ENCODE measurements around the gene MANSC1.
"Not testable (repeated sequence)": the region's sequence is repeated elsewhere in the genome, so short reads cannot be mapped to it uniquely, and the experiment has no call there.

The MANSC1 gene

GRCh38 chr12:12323591-12323990 lies 26.5 kb downstream of the MANSC1 start:
- peaks cover 2% of the 10 kb centered on the region for H3K36me3 Mint-ChIP-seq
- H3K9me3 Mint-ChIP-seq: no peaks in the 10 kb centered on the region
- peaks cover 10% of the 10 kb centered on the region for H3K27me3 Mint-ChIP-seq
- DNase-seq (ENCODE audit: low spot score in 2 of 2) (no peak), ATAC-seq (ENCODE audit: low read depth) (no peak)
- no peak overlapping the region for H3K27ac Mint-ChIP-seq
- peaks cover 3% of the 10 kb centered on the region for H3K4me1 Mint-ChIP-seq
- H3K4me3 Mint-ChIP-seq: no peak overlapping the region

- H3K9me3 Mint-ChIP-seq: no peaks in the 10 kb centered on the region
- DNase-seq (ENCODE audit: low spot score in 2 of 2) (no peak), ATAC-seq (ENCODE audit: low read depth) (no peak)
- H3K4me1 Mint-ChIP-seq: peaks cover 3% of the 10 kb centered on the region
- no peak overlapping the region for H3K27ac Mint-ChIP-seq
- H3K4me3 Mint-ChIP-seq: no peak overlapping the region
- peaks cover 2% of the 10 kb centered on the region for H3K36me3 Mint-ChIP-seq
- H3K27me3 Mint-ChIP-seq: peaks cover 10% of the 10 kb centered on the region
Observed at GRCh38 chr12:12323118-12323517, 26.9 kb downstream of the MANSC1 start.

GRCh38 chr12:12319451-12320183 lies 30.4 kb downstream of the MANSC1 start:
- no peak for DNase-seq (ENCODE audit: low spot score in 2 of 2)
- Mint-ChIP-seq H3K4me3 (no peak overlapping the region), H3K36me3 (peaks cover 2% of the 10 kb centered on the region), H3K4me1 (no peaks in the 10 kb centered on the region), H3K27me3 (peaks cover 10% of the 10 kb centered on the region), H3K9me3 (no peaks in the 10 kb centered on the region), H3K27ac (no peak overlapping the region)
- no peak for ATAC-seq (ENCODE audit: low read depth)

- no peaks in the 10 kb centered on the region for H3K4me1 Mint-ChIP-seq
- no peak overlapping the region for H3K27ac Mint-ChIP-seq
- H3K9me3 Mint-ChIP-seq: no peaks in the 10 kb centered on the region
- no peaks in the 10 kb centered on the region for H3K36me3 Mint-ChIP-seq
- H3K4me3 Mint-ChIP-seq: no peak overlapping the region
- H3K27me3 Mint-ChIP-seq: peaks cover 2% of the 10 kb centered on the region
- no peak for DNase-seq (ENCODE audit: low spot score in 2 of 2)
- ATAC-seq (ENCODE audit: low read depth): no peak
Observed at GRCh38 chr12:12315838-12316237, 34.2 kb downstream of the MANSC1 start.

- not testable (repeated sequence) for H3K4me1 Mint-ChIP-seq; ATAC-seq (ENCODE audit: low read depth); H3K27me3 Mint-ChIP-seq; H3K9me3 Mint-ChIP-seq; DNase-seq (ENCODE audit: low spot score in 2 of 2); H3K36me3 Mint-ChIP-seq; H3K4me3 Mint-ChIP-seq; H3K27ac Mint-ChIP-seq
Observed at GRCh38 chr12:12310695-12311094, 39.3 kb downstream of the MANSC1 start.

- DNase-seq (ENCODE audit: low spot score in 2 of 2): no peak
- Mint-ChIP-seq H3K4me3 (no peak overlapping the region), H3K4me1 (no peaks in the 10 kb centered on the region), H3K27ac (no peak overlapping the region), H3K36me3 (no peaks in the 10 kb centered on the region), H3K27me3 (peaks cover 6% of the 10 kb centered on the region), H3K9me3 (peaks cover 4% of the 10 kb centered on the region)
- no peak for ATAC-seq (ENCODE audit: low read depth)
Observed at GRCh38 chr12:12305568-12306300, 44.3 kb downstream of the MANSC1 start.

GRCh38 chr12:12302976-12303375 lies 47.1 kb downstream of the MANSC1 start:
- Mint-ChIP-seq H3K27ac (no peak overlapping the region), H3K27me3 (peaks cover 6% of the 10 kb centered on the region), H3K4me1 (no peaks in the 10 kb centered on the region), H3K36me3 (no peaks in the 10 kb centered on the region), H3K4me3 (no peak overlapping the region), H3K9me3 (peaks cover 4% of the 10 kb centered on the region)
- no peak for ATAC-seq (ENCODE audit: low read depth)
- DNase-seq (ENCODE audit: low spot score in 2 of 2): no peak

GRCh38 chr12:12301122-12301521 lies 48.9 kb downstream of the MANSC1 start:
- H3K36me3 Mint-ChIP-seq: no peaks in the 10 kb centered on the region
- H3K27me3 Mint-ChIP-seq: peaks cover 6% of the 10 kb centered on the region
- ATAC-seq (ENCODE audit: low read depth) (no peak), DNase-seq (ENCODE audit: low spot score in 2 of 2) (no peak)
- no peaks in the 10 kb centered on the region for H3K4me1 Mint-ChIP-seq
- peaks cover 4% of the 10 kb centered on the region for H3K9me3 Mint-ChIP-seq
- H3K27ac Mint-ChIP-seq: no peak overlapping the region
- no peak overlapping the region for H3K4me3 Mint-ChIP-seq

GRCh38 chr12:12297201-12297830 lies 52.7 kb downstream of the MANSC1 start:
- H3K4me3 Mint-ChIP-seq: no peak overlapping the region
- peaks cover 2% of the 10 kb centered on the region for H3K9me3 Mint-ChIP-seq
- ATAC-seq (ENCODE audit: low read depth) (no peak), DNase-seq (ENCODE audit: low spot score in 2 of 2) (no peak)
- no peaks in the 10 kb centered on the region for H3K36me3 Mint-ChIP-seq
- no peaks in the 10 kb centered on the region for H3K4me1 Mint-ChIP-seq
- no peak overlapping the region for H3K27ac Mint-ChIP-seq
- H3K27me3 Mint-ChIP-seq: peaks cover 2% of the 10 kb centered on the region

GRCh38 chr12:12294215-12295005 lies 55.6 kb downstream of the MANSC1 start:
- Mint-ChIP-seq H3K4me3 (no peak overlapping the region), H3K27ac (no peak overlapping the region), H3K4me1 (no peaks in the 10 kb centered on the region), H3K27me3 (no peaks in the 10 kb centered on the region), H3K9me3 (no peaks in the 10 kb centered on the region), H3K36me3 (no peaks in the 10 kb centered on the region)
- DNase-seq (ENCODE audit: low spot score in 2 of 2) (no peak), ATAC-seq (ENCODE audit: low read depth) (no peak)

- no peaks in the 10 kb centered on the region for H3K9me3 Mint-ChIP-seq
- H3K27me3 Mint-ChIP-seq: peaks cover 6% of the 10 kb centered on the region
- H3K4me1 Mint-ChIP-seq: no peaks in the 10 kb centered on the region
- no peak overlapping the region for H3K4me3 Mint-ChIP-seq
- H3K36me3 Mint-ChIP-seq: no peaks in the 10 kb centered on the region
- ATAC-seq (ENCODE audit: low read depth) (no peak), DNase-seq (ENCODE audit: low spot score in 2 of 2) (no peak)
- H3K27ac Mint-ChIP-seq: no peak overlapping the region
Observed at GRCh38 chr12:12290206-12290605, 59.8 kb downstream of the MANSC1 start.

GRCh38 chr12:12286441-12286840 lies 63.6 kb downstream of the MANSC1 start:
- Mint-ChIP-seq H3K4me3 (no peak overlapping the region), H3K9me3 (no peaks in the 10 kb centered on the region), H3K27me3 (peaks cover 20% of the 10 kb centered on the region), H3K27ac (no peak overlapping the region), H3K36me3 (no peaks in the 10 kb centered on the region), H3K4me1 (no peaks in the 10 kb centered on the region)
- DNase-seq (ENCODE audit: low spot score in 2 of 2): no peak
- no peak for ATAC-seq (ENCODE audit: low read depth)

- peaks cover under 1% of the 10 kb centered on the region for H3K9me3 Mint-ChIP-seq
- DNase-seq (ENCODE audit: low spot score in 2 of 2): no peak
- H3K27me3 Mint-ChIP-seq: peaks cover 24% of the 10 kb centered on the region
- H3K4me3 Mint-ChIP-seq: no peak overlapping the region
- no peak for ATAC-seq (ENCODE audit: low read depth)
- H3K36me3 Mint-ChIP-seq: no peaks in the 10 kb centered on the region
- H3K4me1 Mint-ChIP-seq: no peaks in the 10 kb centered on the region
- no peak overlapping the region for H3K27ac Mint-ChIP-seq
Observed at GRCh38 chr12:12282761-12283425, 67.1 kb downstream of the MANSC1 start.
